ENCODE results near the gene OR6C2. TPM values are rescaled to one million over a fixed set of nuclear protein-coding genes. Genes with fewer than 3 reads are reported as not detected.
"Not testable (repeated sequence)": the region's sequence is repeated elsewhere in the genome, so short reads cannot be mapped to it uniquely, and the experiment has no call there.

Gene OR6C2
- total RNA-seq, 2 donors from 2014 or later = not detected

- Mint-ChIP-seq H3K9me3 (no peaks in the 10 kb centered on the region), H3K27ac (no peak overlapping the region), H3K36me3 (no peaks in the 10 kb centered on the region)
- DNase-seq (ENCODE audit: low spot score in 2 of 2) (no peak), ATAC-seq (no peak)
Observed at GRCh38 chr12:55448825-55449224, 4.9 kb downstream of the OR6C2 start.

- not testable (repeated sequence) for H3K9me3 Mint-ChIP-seq; H3K27ac Mint-ChIP-seq; DNase-seq (ENCODE audit: low spot score in 2 of 2); H3K36me3 Mint-ChIP-seq; ATAC-seq
Observed at GRCh38 chr12:55464926-55465325, 21.1 kb downstream of the OR6C2 start.

DNA sequence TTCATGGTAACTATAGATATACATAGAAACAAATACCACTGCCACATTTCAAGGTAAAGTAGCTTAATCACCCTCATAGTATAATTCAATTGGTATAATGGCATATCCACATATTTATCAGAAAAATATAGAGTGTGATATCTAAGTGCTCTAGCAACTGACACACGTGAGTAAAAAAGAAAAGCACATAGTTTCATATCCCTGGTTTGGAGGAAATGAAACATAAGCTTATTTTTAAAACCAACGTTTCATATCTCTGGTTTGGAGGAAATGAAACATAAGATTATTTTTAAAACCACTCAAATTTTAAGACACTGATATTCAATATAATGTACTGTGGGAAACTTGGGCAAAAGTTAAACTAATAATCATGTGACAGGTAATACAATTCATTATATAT lies 24.0 kb downstream of the OR6C2 start:
- Mint-ChIP-seq H3K36me3 (no peaks in the 10 kb centered on the region), H3K27ac (no peak overlapping the region), H3K9me3 (no peaks in the 10 kb centered on the region)
- no peak for ATAC-seq
- no peak for DNase-seq (ENCODE audit: low spot score in 2 of 2)

GRCh38 chr12:55469291-55469690 lies 25.4 kb downstream of the OR6C2 start:
- DNase-seq (ENCODE audit: low spot score in 2 of 2) (no peak), ATAC-seq (no peak)
- Mint-ChIP-seq H3K36me3 (no peaks in the 10 kb centered on the region), H3K9me3 (no peaks in the 10 kb centered on the region), H3K27ac (no peak overlapping the region)

- DNase-seq (ENCODE audit: low spot score in 2 of 2) (no peak), ATAC-seq (no peak)
- Mint-ChIP-seq H3K27ac (no peak within 1 kb of the TSS), H3K9me3 (no peaks in the 10 kb centered on the region), H3K36me3 (no peaks in the 10 kb centered on the region)
Observed at GRCh38 chr12:55470088-55470829, 26.4 kb downstream of the OR6C2 start, which contains the start of gene OR6C70. OR6C70 (minus strand) TSS chr12:55470138; CDS start chr12:55470138, 0 bp downstream.

DNA sequence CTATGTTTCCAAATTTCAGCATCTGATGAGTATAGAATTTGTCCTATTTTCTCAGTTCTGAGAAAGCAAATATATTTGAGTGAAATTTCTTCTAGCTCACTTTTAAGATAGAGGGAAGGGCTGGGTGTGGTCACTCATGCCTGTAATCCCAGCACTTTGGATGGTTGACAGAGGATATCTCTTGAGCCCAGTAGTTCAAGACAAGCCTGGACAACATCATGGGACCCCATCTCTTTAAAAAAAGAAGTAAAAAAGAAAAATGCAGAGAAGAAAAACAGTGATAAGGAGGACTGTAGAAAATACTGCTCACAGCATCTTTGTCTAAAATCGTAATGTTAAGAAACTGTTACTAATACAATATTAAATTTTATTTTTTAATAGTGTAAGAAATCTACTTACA lies 28.4 kb downstream of the OR6C2 start:
- Mint-ChIP-seq H3K9me3 (no peaks in the 10 kb centered on the region), H3K27ac (no peak overlapping the region), H3K36me3 (no peaks in the 10 kb centered on the region)
- no peak for DNase-seq (ENCODE audit: low spot score in 2 of 2)
- ATAC-seq = no peak

- H3K36me3 Mint-ChIP-seq; DNase-seq (ENCODE audit: low spot score in 2 of 2); H3K9me3 Mint-ChIP-seq; ATAC-seq; H3K27ac Mint-ChIP-seq: not testable (repeated sequence)
Observed at GRCh38 chr12:55479136-55479535, 35.3 kb downstream of the OR6C2 start.

DNA sequence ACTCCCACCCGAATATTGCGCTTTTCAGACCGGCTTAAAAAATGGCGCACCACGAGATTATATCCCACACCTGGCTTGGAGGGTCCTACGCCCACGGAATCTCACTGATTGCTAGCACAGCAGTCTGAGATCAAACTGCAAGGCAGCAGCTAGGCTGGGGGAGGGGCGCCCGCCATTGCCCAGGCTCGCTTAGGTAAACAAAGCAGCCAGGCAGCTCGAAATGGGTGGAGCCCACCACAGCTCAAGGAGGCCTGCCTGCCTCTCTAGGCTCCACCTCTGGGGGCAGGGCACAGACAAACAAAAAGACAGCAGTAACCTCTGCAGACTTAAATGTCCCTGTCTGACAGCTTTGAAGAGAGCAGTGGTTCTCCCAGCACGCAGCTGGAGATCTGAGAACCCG lies 40.4 kb downstream of the OR6C2 start:
- H3K9me3 Mint-ChIP-seq; H3K27ac Mint-ChIP-seq; H3K36me3 Mint-ChIP-seq; DNase-seq (ENCODE audit: low spot score in 2 of 2); ATAC-seq: not testable (repeated sequence)

DNA sequence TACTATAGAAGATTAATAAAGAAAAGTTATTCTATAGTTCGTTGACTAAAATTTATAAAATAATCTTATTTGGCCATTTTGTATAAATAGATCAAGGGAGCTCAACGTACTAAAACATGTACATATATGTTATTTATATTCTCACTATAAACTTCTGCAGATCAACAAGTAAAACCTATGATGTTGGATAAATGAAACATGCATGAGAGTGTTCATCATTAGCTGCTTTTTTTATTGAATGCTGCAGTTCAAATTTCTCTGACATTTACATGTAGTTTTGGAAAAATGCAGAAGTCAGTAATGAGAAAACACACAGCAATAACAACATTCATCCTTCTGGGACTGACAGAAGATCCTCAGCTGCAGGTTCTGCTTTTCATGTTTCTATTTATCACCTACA lies 48.2 kb downstream of the OR6C2 start, which contains the start of gene OR6C68:
Gene OR6C68 (plus strand): TSS at position 301 of the 400 bp plus-strand sequence. CDS start 0 bp downstream, at position 301.
- DNase-seq (ENCODE audit: low spot score in 2 of 2) (no peak), ATAC-seq (no peak)
- no peaks in the 10 kb centered on the region for H3K36me3 Mint-ChIP-seq
- H3K9me3 Mint-ChIP-seq = no peaks in the 10 kb centered on the region
- no peak within 1 kb of the TSS for H3K27ac Mint-ChIP-seq

DNA sequence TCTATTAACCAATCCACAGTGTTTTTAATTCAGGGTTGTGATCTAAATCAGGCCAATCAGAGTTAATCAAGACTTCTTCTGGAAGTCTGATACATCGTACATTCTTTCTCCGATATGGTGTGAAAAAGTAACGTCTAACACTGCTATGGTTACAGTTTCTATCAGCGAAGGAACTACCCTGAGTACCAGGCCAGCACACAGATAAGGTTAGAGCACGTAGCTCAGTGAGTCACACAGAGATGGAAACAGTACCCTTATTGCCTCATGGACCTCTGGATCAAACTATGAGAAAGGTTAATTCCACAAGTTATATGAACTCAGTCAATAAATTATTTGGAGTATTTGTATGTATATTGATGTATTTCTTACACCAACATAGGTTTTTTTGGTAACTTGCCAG lies 51.6 kb downstream of the OR6C2 start:
- no peak overlapping the region for H3K27ac Mint-ChIP-seq
- no peaks in the 10 kb centered on the region for H3K36me3 Mint-ChIP-seq
- no peaks in the 10 kb centered on the region for H3K9me3 Mint-ChIP-seq
- ATAC-seq = no peak
- DNase-seq (ENCODE audit: low spot score in 2 of 2) = no peak

DNA sequence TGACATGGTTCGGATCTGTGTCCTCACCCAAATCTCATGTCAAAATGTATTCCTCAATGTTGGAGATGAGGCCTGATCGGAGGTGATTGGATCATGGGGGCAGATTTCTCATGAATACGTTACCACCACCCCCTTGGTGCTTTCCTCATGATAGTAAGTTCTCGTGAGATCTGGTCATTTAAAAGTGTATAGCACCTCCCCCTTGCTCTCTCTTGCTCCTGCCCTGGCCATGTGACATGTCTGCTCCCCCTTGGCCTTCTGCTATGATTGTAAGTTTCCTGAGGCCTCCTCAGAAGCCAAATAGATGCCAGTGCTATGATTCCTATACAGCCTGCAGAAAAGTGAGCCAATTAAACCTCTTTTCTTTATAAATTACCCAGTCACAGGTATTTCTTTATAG lies 55.4 kb downstream of the OR6C2 start:
- DNase-seq (ENCODE audit: low spot score in 2 of 2) (no peak), ATAC-seq (no peak)
- no peaks in the 10 kb centered on the region for H3K36me3 Mint-ChIP-seq
- H3K27ac Mint-ChIP-seq = no peak overlapping the region
- H3K9me3 Mint-ChIP-seq = no peaks in the 10 kb centered on the region

DNA sequence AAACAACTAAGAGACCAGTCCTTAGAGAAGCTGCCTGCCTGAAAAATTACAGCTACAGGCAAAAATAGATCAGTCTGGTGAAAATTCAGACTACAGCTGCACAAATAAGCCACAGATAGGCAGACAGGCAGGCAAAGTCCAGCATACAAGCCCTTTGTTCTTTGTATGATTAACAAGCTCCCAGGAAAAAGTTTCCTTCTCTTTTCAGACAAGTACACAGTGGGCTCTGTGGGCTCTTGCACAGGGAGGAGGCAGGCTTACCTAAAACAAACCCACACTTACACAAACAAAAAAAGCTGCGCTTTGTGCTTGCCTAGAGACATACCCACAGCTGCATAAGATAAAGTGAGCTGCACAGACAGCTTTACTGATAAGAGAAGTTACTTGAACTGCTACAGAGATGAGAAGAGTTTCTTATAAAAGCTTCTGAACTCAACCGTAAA lies 56.0 kb downstream of the OR6C2 start:
- DNase-seq (ENCODE audit: low spot score in 2 of 2) (no peak), ATAC-seq (no peak)
- no peaks in the 10 kb centered on the region for H3K9me3 Mint-ChIP-seq
- no peaks in the 10 kb centered on the region for H3K36me3 Mint-ChIP-seq
- H3K27ac Mint-ChIP-seq = no peak overlapping the region

- no peak for DNase-seq (ENCODE audit: low spot score in 2 of 2)
- H3K9me3 Mint-ChIP-seq = no peaks in the 10 kb centered on the region
Observed at GRCh38 chr12:55501601-55502000, 57.7 kb downstream of the OR6C2 start.

More at GRCh38 chr12:55501601-55502000, 57.7 kb downstream of the OR6C2 start:
- Mint-ChIP-seq H3K36me3 (no peaks in the 10 kb centered on the region), H3K27ac (no peak overlapping the region)
- ATAC-seq = no peak

Other genes with a start within 250 kb of the OR6C2 start
- not detected for gene OR10A7, start 223.1 kb upstream of the OR6C2 start, total RNA-seq
- gene OR6C74, start 199.5 kb upstream of the OR6C2 start, total RNA-seq = not detected
- gene OR6C6, start 147.5 kb upstream of the OR6C2 start, total RNA-seq = not detected
- gene OR6C1, start 129.7 kb upstream of the OR6C2 start, total RNA-seq = not detected
- not detected for gene OR6C3, start 113.3 kb upstream of the OR6C2 start, total RNA-seq
- gene OR6C75, start 81.1 kb upstream of the OR6C2 start, total RNA-seq = not detected
- not detected for gene OR6C65, start 43.5 kb upstream of the OR6C2 start, total RNA-seq
- gene OR6C76, start 17.8 kb upstream of the OR6C2 start, total RNA-seq = not detected
- not detected for gene OR6C70, start 26.1 kb downstream of the OR6C2 start, total RNA-seq
- not detected for gene OR6C68, start 48.3 kb downstream of the OR6C2 start, total RNA-seq
- not detected for gene OR6C4, start 105.5 kb downstream of the OR6C2 start, total RNA-seq
- gene OR2AP1, start 128.4 kb downstream of the OR6C2 start, total RNA-seq = not detected
- not detected for gene OR10P1, start 192.8 kb downstream of the OR6C2 start, total RNA-seq

Data from activated naive CD4-positive, alpha-beta T cell treated with anti-CD3 and anti-CD28 coated beads, Interleukin-2, amount 50 U/mL, for 72 hours (primary cell).